IPS-NIHi7 (cell line): ENCODE results near the gene TAS2R9.
"Not testable (repeated sequence)": the region's sequence is repeated elsewhere in the genome, so short reads cannot be mapped to it uniquely, and the experiment has no call there.

Source experiments
- DNase-seq: peaks from one replicate; pipeline ENCODE4 v3.0.0; 2012; ENCODE audit warnings: mixed read lengths; ENCODE audit errors: extremely low spot score

Gene TAS2R9

GRCh38 chr12:10810068-10810467 is at the start of gene TAS2R9:
Gene TAS2R9 (minus strand): TSS chr12:10810168. CDS start chr12:10810075, 93 bp downstream.
- no peak for DNase-seq

DNA sequence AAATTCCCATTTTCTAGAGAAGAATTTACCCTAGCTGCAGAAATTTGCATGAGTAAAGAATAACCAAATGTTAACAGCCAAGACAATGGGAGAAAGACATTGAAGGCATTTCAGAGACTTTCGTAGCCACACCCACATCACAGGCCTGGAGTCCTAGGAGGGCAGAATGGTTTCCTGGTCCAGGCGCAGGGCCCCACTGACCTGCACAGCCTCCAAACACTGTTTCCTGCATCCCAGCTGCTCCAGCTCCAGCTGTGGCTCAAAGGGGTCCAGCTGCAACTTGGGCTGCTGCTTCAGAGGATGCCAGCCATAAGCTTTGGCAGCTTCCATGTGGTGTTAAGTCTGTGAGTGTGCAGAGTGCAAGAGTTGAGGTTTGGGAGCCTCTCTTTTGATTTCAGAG is 45.8 kb upstream of the TAS2R9 start:
- DNase-seq: no peak

DNA sequence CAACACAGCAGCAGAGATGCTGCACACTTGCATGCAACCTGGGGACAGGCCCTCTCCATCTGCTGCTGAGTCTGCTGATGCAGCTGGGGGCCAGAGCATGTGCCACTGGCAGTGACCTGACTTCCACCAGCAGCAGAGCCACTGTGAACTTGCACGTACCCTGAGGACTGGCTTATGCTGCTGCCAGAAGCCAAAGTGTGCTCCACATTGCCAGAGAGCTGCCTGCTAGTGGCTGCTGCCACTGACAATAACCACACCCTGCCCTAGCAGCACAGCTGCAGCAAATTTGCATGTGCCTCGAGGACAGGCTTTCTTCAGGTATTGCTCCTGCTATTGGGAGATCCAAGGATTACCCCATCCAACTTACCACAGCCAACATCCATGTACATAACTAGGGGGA is 43.8 kb upstream of the TAS2R9 start:
- DNase-seq: no peak

- no peak for DNase-seq
These were observed 41.4 kb upstream of the TAS2R9 start for GRCh38 chr12:10851243-10851858.

- no peak for DNase-seq
These were observed 39.5 kb upstream of the TAS2R9 start, which contains the start of gene PRR4 for GRCh38 chr12:10849425-10849878. Gene PRR4 (minus strand): TSS chr12:10849475. CDS start chr12:10849437, 38 bp downstream.

GRCh38 chr12:10847744-10848143 is 37.8 kb upstream of the TAS2R9 start:
- DNase-seq: no peak

- no peak for DNase-seq
These were observed 32.9 kb upstream of the TAS2R9 start for GRCh38 chr12:10842862-10843261.

DNA sequence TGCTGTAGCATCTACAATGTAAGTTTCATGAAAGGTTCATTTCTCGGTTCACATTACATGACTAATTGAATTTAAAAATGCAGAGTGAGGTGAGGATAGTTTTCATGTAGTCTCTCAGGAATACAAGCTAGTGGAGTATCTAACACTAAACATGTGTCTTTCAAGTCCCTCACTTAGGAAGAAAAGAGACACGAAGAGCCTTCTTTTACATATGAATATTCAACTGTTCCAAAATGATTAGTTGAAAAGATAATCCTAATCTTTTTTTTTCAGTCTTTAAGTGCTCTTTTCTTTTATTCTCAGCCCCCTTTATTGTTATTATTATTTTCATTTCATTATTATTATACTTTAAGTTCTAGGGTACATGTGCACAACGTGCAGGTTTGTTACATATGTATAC is 28.5 kb upstream of the TAS2R9 start:
- DNase-seq: no peak

GRCh38 chr12:10829994-10830393 is 20.0 kb upstream of the TAS2R9 start:
- no peak for DNase-seq

- DNase-seq: no peak
These were observed 16.3 kb upstream of the TAS2R9 start, which contains the start of gene TAS2R10 for GRCh38 chr12:10826258-10826657. Gene TAS2R10 (minus strand): TSS chr12:10826358. CDS start chr12:10826269, 89 bp downstream.

- DNase-seq: no peak
These were observed 15.0 kb upstream of the TAS2R9 start for GRCh38 chr12:10824957-10825356.

GRCh38 chr12:10811883-10812536 is 2.0 kb upstream of the TAS2R9 start:
- no peak for DNase-seq

- no peak for DNase-seq
These were observed 2.8 kb downstream of the TAS2R9 start, which contains the start of gene TAS2R8 for GRCh38 chr12:10807186-10807585. Gene TAS2R8 (minus strand): TSS chr12:10807286. CDS start chr12:10806980, 306 bp downstream.

- no peak for DNase-seq
These were observed 7.4 kb downstream of the TAS2R9 start, which contains the start of gene TAS2R7 for GRCh38 chr12:10802587-10802986. Gene TAS2R7 (minus strand): TSS chr12:10802627. CDS start chr12:10802570, 57 bp downstream.

GRCh38 chr12:10801741-10802140 is 8.2 kb downstream of the TAS2R9 start:
- peak; percentile 17 for DNase-seq

DNA sequence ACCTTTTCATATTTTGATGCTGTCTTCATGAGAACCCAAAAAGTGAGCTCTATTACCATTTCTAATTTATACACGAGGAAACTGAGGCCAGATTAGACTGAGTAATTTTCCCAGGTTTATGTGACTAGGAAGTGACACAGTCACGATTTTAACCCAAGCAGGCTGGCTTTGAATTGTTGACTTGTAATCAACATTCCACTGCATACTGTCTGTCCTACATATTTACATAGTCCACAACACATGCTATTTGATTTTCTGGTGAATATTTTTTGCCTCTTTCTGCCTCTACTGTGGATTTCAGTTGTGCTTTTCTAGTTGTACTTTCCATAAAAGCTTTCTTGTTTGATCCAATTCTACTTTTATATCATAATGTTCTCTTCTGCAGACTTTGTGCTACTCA is 15.7 kb downstream of the TAS2R9 start:
- no peak for DNase-seq

- not testable (repeated sequence) for DNase-seq
These were observed 18.2 kb downstream of the TAS2R9 start for GRCh38 chr12:10791769-10792168.

GRCh38 chr12:10783252-10783651 is 26.7 kb downstream of the TAS2R9 start:
- no peak for DNase-seq

- no peak for DNase-seq
These were observed 30.9 kb downstream of the TAS2R9 start for GRCh38 chr12:10779103-10779502.

DNA sequence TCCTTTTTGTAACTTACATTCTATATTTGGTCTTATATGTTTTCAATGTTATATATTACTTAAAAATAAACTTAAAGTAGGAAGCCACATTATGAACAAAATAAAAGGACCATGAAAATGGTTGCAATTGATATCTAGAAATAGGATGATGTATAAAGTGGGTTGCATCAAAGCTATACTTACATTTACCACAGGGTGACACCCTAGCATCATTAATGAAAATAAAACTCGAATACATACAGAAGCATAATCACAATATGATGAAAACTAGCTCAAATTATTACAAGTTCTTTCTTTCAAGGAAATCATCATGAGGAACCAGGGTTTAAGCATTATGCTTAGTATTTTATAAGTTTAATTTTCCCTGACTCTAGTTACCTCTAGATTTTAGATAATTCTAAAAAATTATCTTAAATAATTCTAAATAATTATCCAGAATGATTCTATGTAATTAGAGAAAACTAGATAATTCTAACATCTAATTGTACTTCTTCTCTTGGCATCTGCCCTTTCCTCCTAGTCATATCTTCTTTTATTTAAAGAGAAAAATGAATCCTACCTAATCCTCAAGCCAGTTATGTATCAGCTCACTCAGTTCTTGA is 38.7 kb downstream of the TAS2R9 start:
- DNase-seq: no peak

DNA sequence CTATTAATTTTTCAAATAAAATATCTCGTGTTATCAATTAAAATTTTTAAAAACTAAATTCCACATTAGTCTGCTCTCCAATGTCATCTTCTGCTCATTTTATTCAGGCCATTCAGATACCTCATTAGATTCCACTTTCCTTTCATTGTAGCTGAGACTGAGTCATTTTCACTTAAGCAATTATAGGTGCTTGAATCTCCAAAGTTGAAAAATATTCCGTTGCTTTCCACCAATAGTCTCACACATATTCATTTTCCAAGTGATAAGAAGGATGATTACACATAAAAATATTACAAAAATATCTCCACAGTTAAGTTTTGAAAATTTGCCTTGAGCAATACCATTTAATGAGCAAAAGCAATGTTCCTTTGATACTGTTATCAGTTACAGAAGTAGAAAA is 50.3 kb downstream of the TAS2R9 start:
- no peak for DNase-seq
